HFF-Myc (cell line): ENCODE measurements around the gene ZNF521.

Experiments
- DNase-seq: peaks from one replicate; pipeline ENCODE4 v3.0.0-alpha.2; 2011; ENCODE audit warnings: low read depth; ENCODE audit errors: extremely low read depth
- H3K4me3 ChIP-seq: replicated peaks from 2 replicates; pipeline ENCODE4 v1.5.1; 2011; ENCODE audit warnings: low read depth, mild to moderate bottlenecking, control low read depth, low read length
- TF ChIP-seq, protein P1 (sequence below): IDR thresholded peaks from 2 replicates; pipeline ENCODE4 v1.5.1; 2012; ENCODE audit warnings: mild to moderate bottlenecking, low read depth, low read length, control low read depth; ENCODE audit errors: missing control alignments

ZNF521 gene

DNA sequence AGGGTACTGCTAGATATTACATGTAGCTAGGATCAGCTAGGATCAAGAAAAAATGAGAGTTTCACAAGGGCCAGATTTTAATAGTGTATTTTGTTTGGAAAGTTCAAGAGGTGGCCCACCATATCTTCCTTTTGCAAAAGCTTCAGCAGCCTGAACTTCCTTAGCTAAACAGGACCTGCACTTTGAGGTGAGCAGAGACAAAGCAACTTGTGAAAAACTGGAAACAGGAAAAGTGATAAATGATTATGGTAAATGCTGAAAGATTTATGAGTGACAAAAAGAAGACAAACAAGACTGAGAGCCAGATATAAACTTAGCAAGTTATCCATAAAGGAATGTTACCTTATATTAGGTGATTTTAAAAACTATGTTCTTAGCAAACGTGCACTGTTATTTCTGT, 123.6 kb downstream of the ZNF521 start:
- TF ChIP-seq, protein P1, sequence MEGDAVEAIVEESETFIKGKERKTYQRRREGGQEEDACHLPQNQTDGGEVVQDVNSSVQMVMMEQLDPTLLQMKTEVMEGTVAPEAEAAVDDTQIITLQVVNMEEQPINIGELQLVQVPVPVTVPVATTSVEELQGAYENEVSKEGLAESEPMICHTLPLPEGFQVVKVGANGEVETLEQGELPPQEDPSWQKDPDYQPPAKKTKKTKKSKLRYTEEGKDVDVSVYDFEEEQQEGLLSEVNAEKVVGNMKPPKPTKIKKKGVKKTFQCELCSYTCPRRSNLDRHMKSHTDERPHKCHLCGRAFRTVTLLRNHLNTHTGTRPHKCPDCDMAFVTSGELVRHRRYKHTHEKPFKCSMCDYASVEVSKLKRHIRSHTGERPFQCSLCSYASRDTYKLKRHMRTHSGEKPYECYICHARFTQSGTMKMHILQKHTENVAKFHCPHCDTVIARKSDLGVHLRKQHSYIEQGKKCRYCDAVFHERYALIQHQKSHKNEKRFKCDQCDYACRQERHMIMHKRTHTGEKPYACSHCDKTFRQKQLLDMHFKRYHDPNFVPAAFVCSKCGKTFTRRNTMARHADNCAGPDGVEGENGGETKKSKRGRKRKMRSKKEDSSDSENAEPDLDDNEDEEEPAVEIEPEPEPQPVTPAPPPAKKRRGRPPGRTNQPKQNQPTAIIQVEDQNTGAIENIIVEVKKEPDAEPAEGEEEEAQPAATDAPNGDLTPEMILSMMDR, result no peak
- no peak overlapping the region for H3K4me3 ChIP-seq
- DNase-seq, result no peak

DNA sequence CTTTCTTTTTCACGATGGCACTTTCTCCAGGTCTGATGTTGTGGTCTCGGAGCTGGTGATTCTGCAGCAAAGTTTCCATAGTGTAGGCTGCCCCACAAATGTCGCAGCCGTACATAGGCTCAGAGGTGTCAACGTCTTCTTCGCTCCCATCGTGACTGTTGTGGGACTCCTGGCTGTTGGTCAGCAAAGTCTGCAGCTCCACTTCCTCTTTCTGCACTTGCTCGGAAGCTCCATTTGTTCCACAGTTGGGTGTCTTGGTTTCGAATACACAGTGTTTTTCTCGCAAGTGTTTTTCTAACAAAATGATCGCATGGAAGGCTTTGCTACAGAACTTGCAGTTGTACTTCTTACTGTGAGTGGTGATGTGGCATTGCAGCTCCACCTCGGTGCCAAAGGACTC, 126.8 kb downstream of the ZNF521 start:
- DNase-seq, result no peak
- TF ChIP-seq, protein P1, result no peak
- no peak overlapping the region for H3K4me3 ChIP-seq

DNA sequence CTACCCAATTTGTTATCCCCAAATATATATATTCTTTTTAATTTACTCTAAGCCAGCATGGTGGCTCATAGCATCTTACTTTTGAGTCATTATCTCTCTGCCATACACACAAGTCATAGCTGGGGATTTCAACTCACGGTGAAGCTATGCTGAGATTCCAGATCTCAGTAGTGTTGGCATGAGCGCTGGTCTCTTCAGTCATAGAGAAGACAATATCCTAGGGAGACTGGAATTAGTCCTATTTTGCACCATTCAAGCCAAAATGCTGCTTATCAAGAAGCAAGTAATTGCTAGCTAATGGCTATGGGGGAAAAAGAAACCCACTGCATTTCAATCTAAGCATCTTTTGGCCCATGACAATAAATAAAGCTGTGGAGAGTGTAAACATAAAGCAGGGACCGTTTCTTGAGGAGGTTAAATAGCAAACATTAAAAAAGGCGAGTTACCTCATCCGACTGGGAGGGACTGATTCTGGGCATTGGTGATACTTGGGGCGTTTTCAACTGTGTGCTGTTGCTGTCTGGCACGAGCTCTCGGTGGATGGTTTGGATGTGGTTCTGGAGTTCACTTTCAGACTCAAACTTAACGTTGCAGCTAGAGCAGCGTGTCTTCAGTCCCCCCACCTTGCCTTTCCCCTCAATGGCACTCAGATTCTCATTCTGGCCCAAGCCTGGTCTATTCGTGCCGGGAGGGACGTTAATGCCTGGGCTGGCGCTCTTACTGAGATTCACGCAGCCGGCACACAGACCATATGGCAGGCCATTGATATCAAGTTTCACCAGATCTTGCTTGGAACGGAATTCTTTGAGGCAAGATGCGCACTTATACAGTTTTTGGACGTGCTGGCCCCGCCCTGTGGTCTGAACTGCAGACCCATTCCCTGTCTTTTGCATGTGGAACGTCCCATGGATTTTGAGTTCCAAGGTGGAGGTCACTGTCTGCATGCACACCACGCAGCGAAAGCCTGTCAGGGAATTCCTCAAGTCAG, 127.8 kb downstream of the ZNF521 start:
- no peak for DNase-seq
- H3K4me3 ChIP-seq, result no peak overlapping the region
- TF ChIP-seq, protein P1, result no peak

DNA sequence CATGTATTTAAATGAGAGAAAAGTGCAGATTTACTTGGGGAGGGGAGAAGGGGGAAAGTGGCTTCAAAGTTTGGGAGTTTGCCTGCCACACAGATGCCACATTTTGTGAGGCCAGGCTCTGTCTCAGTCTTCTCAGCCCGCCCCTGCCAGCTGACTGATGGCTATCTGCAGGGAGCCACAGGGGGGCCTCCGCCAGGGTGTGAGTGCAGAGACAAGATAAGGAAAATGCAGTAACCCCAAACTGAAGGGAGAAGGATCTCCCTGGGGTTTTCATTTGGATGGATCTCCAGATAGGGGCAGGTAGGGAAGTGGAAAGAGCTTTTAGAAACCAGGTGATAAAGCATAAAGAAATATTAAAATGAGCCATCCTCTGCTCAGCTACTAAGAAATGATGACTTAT, 128.8 kb downstream of the ZNF521 start:
- no peak for DNase-seq
- TF ChIP-seq, protein P1, result no peak
- H3K4me3 ChIP-seq, result no peak overlapping the region

DNA sequence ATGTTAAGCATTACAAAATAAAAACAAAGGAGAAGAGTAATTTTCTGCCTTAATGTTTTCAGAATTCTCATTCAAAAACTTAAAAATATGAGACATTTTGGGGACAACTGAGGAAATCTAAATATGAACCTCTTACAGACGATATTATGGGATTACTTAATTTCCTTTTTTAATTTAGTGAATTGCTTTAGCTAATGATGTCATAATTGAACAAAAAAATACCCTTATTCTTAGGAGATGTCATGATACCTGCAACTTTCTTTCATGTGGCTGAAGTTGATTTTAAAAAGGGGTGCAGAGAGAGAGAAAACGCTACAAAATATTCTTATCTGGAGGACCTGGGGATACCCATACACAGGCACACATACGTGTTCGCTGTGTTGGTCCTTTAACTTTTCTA, 129.3 kb downstream of the ZNF521 start:
- no peak overlapping the region for H3K4me3 ChIP-seq
- TF ChIP-seq, protein P1, result no peak
- no peak for DNase-seq

DNA sequence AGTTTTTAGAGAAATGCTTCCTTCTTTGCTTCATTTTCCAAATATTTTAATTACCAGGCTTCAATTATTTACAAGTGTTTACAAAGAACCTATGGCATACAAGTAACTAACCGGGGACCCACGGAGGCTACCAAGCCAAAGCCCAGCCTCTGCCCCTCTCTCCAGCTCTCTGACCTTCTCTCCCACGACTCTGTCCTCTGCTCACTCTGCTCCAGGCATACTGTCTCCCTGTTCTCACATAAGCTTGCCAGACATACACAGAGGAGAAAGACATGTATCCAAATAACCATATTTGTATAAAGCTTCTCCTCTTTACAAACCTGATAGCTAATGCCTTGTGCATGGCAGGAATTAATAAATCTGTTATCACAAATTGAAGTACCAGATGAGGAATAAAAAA, 141.3 kb downstream of the ZNF521 start:
- no peak for DNase-seq
- H3K4me3 ChIP-seq, result no peak overlapping the region
- TF ChIP-seq, protein P1, result no peak
